Caco-2 (cell line): ENCODE data around the gene SCGB1D4. TPM values are rescaled to one million over a fixed set of nuclear protein-coding genes. Genes with fewer than 3 reads are reported as not detected.

ENCODE experiments used
- BruUV-seq: library from RNA; stranded (reverse); fragments of 400-500 nt; replicated peaks from 2 replicates; lab custom pipeline; 2021; lab: Mats Ljungman, UMichigan
- CTCF ChIA-PET: fragments of 300-600 bp; sonication (Branson Sonifier 250); formaldehyde crosslinking; loops from one replicate; lab custom pipeline; 2022; ENCODE audit warnings: antibody characterized with exemption; lab: Charles Lee
- POLR2A ChIA-PET: fragments of 300-600 bp; sonication (Branson Sonifier 250); formaldehyde crosslinking; loops from one replicate; lab custom pipeline; 2022; ENCODE audit warnings: antibody characterized with exemption; lab: Charles Lee
- DNase-seq, 2 experiments: peaks; one replicate each; pipeline versions ENCODE4 v3.0.0 to v3.0.0-alpha.2; 2020 to 2022
- H3K27me3 ChIP-seq: replicated peaks from 2 replicates; pipeline ENCODE4 v1.6.0; 2011; ENCODE audit warnings: low read length; ENCODE audit not compliant: control insufficient read depth, insufficient read depth
- H3K36me3 ChIP-seq: 2 replicates; pipeline ENCODE4 v1.5.1; 2011; ENCODE audit warnings: low read length; ENCODE audit not compliant: control insufficient read depth, insufficient read depth
- H3K4me1 ChIP-seq: fragments of 250-450 bp; sonication (Bioruptor Pico); 2 replicates; pipeline ENCODE4 v1.5.1; 2020; ENCODE audit warnings: mild to moderate bottlenecking
- H3K4me3 ChIP-seq: 2 replicates; pipeline ENCODE4 v1.5.1; 2011; ENCODE audit warnings: low read depth, mild to moderate bottlenecking, control low read depth, low read length
- H3K9me3 ChIP-seq: fragments of 250-450 bp; sonication (Bioruptor Pico); 2 replicates; pipeline ENCODE4 v1.5.1; 2020; ENCODE audit warnings: mild to moderate bottlenecking, moderate library complexity
- H3K27ac Mint-ChIP-seq: one replicate; pipeline ENCODE4 v1.8.0; 2022; ENCODE audit warnings: mixed read lengths; ENCODE audit not compliant: unreplicated experiment
- H3K27me3 Mint-ChIP-seq: one replicate; pipeline ENCODE4 v1.8.0; 2022; ENCODE audit warnings: mixed read lengths; ENCODE audit not compliant: insufficient read depth, unreplicated experiment
- H3K36me3 Mint-ChIP-seq: one replicate; pipeline ENCODE4 v1.8.0; 2022; ENCODE audit warnings: mild to moderate bottlenecking, mixed read lengths; ENCODE audit not compliant: insufficient read depth, unreplicated experiment
- H3K4me1 Mint-ChIP-seq: one replicate; pipeline ENCODE4 v1.8.0; 2022; ENCODE audit warnings: low read depth, mixed read lengths; ENCODE audit not compliant: unreplicated experiment
- H3K4me3 Mint-ChIP-seq: one replicate; pipeline ENCODE4 v1.8.0; 2022; ENCODE audit warnings: mild to moderate bottlenecking, moderate library complexity, mixed read lengths; ENCODE audit not compliant: unreplicated experiment
- H3K9me3 Mint-ChIP-seq: one replicate; pipeline ENCODE4 v1.8.0; 2022; ENCODE audit warnings: mixed read lengths; ENCODE audit not compliant: unreplicated experiment
- CTCF ChIP-seq, 2 experiments: fragments of 200-600 bp in 1 of 2; IDR thresholded peaks; 1 replicate in 1 of 2; 2 replicates in 1 of 2; pipeline versions ENCODE4 v1.5.1 to v1.8.0; 2011 to 2022; ENCODE audit warnings: antibody characterized with exemption in 1 of 2, control low read depth in 1 of 2, inconsistent platforms in 1 of 2, low read depth in 1 of 2, low read length in 1 of 2, mild to moderate bottlenecking in 1 of 2, moderate library complexity in 1 of 2; ENCODE audit not compliant: insufficient read depth in 1 of 2, severe bottlenecking in 1 of 2, unreplicated experiment in 1 of 2
- intact Hi-C: fragments of 100-400 bp; cut with micrococcal nuclease; formaldehyde crosslinking; loops from one replicate; pipeline ENCODE4 v1.10.0; 2022; ENCODE audit not compliant: unreplicated experiment
- total RNA-seq: library from RNA; stranded (reverse); gene quantifications from 2 replicates; pipeline ENCODE4 v1.2.3, GENCODE V29; 2022

Gene SCGB1D4
- total RNA-seq, 1 experiment from 2014 or later = not detected

GRCh38 chr11:62315431-62315830, 16.6 kb upstream of the SCGB1D4 start:
- H3K36me3 Mint-ChIP-seq = no peaks in the 10 kb centered on the region
- intact Hi-C loops = no loop called here
- H3K9me3 ChIP-seq = no peaks in the 10 kb centered on the region
- BruUV-seq = no TSS peak
- H3K27ac Mint-ChIP-seq = no peak overlapping the region
- ChIA-PET POLR2A (no interaction called here), CTCF (no interaction called here)
- no peaks in the 10 kb centered on the region for H3K27me3 ChIP-seq
- H3K4me1 Mint-ChIP-seq = peaks cover 7% of the 10 kb centered on the region
- H3K9me3 Mint-ChIP-seq = no peaks in the 10 kb centered on the region
- DNase-seq = no peak
- H3K4me3 ChIP-seq = no peak overlapping the region
- no peak overlapping the region for H3K4me3 Mint-ChIP-seq
- no peaks in the 10 kb centered on the region for H3K27me3 Mint-ChIP-seq
- no peaks in the 10 kb centered on the region for H3K36me3 ChIP-seq
- no peak for TF ChIP-seq CTCF (IDR thresholded peaks at IDR 0.05; ENCODE audit: insufficient read depth in 1 of 2, low read depth in 1 of 2, low read length in 1 of 2, severe bottlenecking in 1 of 2, unreplicated experiment in 1 of 2)
- H3K4me1 ChIP-seq = 0 out of 2 replicates have a peak, but pooled peaks cover 2% of the 10 kb centered on the region

- CTCF ChIA-PET = interaction anchor here (0.9 to 1.7 kb wide), 2 partner anchors 68 kb away, joined by 3 to 5 read pairs; partner anchors contain the start of gene SCGB1D2
- Mint-ChIP-seq H3K4me3 (no peak overlapping the region), H3K27me3 (peaks cover 14% of the 10 kb centered on the region), H3K4me1 (no peaks in the 10 kb centered on the region), H3K9me3 (no peaks in the 10 kb centered on the region), H3K27ac (no peak overlapping the region), H3K36me3 (no peaks in the 10 kb centered on the region)
- Histone ChIP-seq H3K4me1 (no peaks in the 10 kb centered on the region), H3K27me3 (no peaks in the 10 kb centered on the region), H3K36me3 (no peaks in the 10 kb centered on the region), H3K4me3 (no peak overlapping the region), H3K9me3 (peaks cover 6% of the 10 kb centered on the region; the same call in 1 of the 2 replicates)
- intact Hi-C loops = loop anchor here (2.0 kb wide), 1 partner anchor 69 kb away; no protein-coding TSS in a partner anchor
- no peak for DNase-seq
- no peak for TF ChIP-seq CTCF (IDR thresholded peaks at IDR 0.05; ENCODE audit: insufficient read depth in 1 of 2, low read depth in 1 of 2, low read length in 1 of 2, severe bottlenecking in 1 of 2, unreplicated experiment in 1 of 2)
- no TSS peak for BruUV-seq
- POLR2A ChIA-PET = no interaction called here
Measured at GRCh38 chr11:62309991-62310390, 11.1 kb upstream of the SCGB1D4 start.

GRCh38 chr11:62307950-62308349, 9.1 kb upstream of the SCGB1D4 start:
- Mint-ChIP-seq H3K27ac (no peak overlapping the region), H3K4me1 (no peaks in the 10 kb centered on the region), H3K27me3 (peaks cover 14% of the 10 kb centered on the region), H3K36me3 (no peaks in the 10 kb centered on the region), H3K9me3 (no peaks in the 10 kb centered on the region), H3K4me3 (no peak overlapping the region)
- H3K4me3 ChIP-seq = no peak overlapping the region
- DNase-seq = no peak
- H3K9me3 ChIP-seq = peaks cover 6% of the 10 kb centered on the region; the same call in 1 of the 2 replicates
- ChIA-PET CTCF (no interaction called here), POLR2A (no interaction called here)
- H3K4me1 ChIP-seq = no peaks in the 10 kb centered on the region
- intact Hi-C loops = no loop called here
- TF ChIP-seq CTCF (IDR thresholded peaks at IDR 0.05; ENCODE audit: insufficient read depth in 1 of 2, low read depth in 1 of 2, low read length in 1 of 2, severe bottlenecking in 1 of 2, unreplicated experiment in 1 of 2) = no peak
- no peaks in the 10 kb centered on the region for H3K36me3 ChIP-seq
- no TSS peak for BruUV-seq
- no peaks in the 10 kb centered on the region for H3K27me3 ChIP-seq
